HPDE6-E6E7 (cell line): Measurements from ENCODE around the gene PLAC8.
"Not testable (repeated sequence)": the region's sequence is repeated elsewhere in the genome, so short reads cannot be mapped to it uniquely, and the experiment has no call there.

Experiments
- DNase-seq: peaks from one replicate; pipeline ENCODE4 v3.0.0; 2011; ENCODE audit warnings: missing footprints; ENCODE audit errors: extremely low spot score

The PLAC8 gene

DNA sequence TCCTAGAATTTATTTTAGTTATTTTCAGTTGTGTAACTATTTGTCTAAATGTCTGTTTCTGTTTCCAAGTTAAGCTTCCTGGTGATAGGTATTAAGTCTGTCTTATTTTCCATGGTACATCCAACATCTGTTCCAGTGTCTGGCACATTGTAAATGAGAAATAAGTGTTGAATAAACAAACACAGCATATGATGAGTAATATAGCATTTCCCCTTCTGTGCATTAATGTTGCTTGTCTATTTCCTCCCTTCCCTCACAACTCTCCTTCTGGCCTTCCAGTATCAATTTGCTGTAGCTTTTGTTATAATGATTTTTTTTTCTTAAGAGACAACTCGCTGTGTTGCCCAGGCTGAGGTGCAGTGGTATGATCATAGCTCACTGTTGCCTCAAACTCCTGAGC is 43.4 kb downstream of the PLAC8 start:
- no peak for DNase-seq

DNA sequence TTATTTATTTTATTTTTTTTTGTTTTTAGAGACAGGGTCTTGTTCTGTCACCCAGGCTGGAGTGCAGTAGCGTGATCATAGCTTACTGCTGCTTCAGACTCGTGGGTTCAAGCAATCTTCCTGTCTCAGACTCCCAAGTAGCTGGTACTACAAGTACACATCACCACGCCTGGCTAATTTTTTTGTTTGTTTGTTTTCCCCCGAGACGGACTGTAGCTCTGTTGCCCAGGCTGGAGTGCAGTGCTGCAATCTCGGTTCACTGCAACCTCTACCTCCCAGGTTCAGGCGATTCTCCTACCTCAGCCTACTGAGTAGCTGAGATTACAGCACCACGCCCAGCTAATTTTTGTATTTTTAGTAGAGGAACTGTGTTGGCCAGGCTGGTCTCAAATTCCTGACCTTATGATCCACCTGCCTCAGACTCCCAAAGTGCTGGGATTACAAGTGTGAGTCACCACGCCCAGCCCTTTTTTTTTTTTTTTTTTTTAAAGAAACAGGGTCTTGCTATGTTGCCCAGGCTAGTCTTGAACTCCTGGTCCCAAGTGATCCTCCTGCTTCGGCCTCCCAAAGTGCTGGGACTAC is 47.4 kb downstream of the PLAC8 start:
- no peak for DNase-seq

DNA sequence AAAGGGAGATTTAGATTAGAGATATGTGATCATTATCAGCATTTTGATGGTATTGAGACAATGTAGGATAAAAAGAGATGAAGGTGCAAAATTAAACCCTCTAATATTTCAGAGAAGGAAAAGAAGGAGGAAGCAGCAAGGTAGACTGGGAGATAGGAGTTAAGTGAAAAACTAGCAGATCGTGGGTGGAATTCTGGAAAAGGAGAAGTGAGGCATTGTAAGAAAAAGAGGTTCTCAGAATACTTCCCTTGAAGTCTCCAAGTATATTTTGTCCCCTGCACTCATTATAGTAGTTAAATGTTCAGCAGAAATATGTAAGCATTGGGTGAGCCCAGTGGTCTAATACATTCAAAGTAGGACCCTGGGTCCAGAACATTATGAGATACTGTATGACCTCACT is 49.3 kb downstream of the PLAC8 start:
- DNase-seq: no peak

DNA sequence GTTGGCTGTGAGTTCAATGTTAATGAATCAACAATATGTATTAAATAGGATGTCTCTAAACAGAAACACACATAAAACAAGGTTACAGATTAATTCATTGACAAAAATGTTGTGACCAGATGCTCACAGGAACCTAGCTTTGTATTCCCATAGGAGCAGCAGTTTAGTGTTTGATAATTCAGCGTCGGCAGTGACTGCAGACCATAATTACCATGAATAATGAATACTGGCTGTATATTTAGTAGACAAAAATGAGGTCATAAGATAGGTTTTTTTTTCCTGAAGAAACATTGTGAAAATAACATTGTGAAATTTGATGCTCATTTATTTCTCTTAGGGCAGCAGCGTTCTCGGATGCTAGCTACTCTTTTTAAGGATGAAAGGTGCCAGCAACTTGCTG is 51.8 kb downstream of the PLAC8 start:
- DNase-seq: no peak

DNA sequence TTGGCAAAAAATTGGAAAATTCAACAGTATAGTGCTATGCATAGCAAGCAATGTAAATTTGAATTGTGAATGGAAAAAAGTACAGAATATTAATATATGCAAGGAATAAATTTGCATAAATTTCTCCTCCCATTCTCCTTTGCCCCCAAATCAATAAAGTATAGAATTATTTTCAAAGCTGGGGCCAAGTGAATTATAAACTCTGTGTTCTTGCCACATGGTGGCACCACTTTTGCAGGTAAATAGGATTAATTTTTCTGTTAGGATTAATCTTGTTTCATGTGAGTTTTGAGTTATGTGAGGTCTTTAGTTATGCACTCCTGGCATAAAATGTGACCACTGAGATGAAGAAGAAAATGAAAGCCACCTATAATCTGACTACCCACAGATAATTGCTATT is 59.6 kb downstream of the PLAC8 start:
- no peak for DNase-seq

DNA sequence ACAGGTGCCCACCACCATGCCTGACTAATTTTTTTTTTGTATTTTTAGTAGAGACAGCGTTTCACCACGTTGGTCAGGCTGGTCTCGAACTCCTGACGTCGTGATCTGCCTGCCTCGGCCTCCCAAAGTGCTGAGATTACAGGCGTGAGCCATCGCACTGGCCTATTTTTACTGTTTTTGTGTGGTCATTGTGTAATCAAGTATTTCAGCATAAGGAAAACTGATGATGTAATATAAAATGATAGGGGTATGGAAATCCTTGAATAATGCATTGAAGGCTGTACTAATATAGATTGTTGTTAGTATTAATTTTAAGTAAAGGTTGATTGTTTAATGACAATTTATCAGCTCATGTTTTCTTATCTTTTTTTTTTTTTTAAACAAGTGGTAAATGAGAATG is 65.7 kb downstream of the PLAC8 start:
- DNase-seq: not testable (repeated sequence)

DNA sequence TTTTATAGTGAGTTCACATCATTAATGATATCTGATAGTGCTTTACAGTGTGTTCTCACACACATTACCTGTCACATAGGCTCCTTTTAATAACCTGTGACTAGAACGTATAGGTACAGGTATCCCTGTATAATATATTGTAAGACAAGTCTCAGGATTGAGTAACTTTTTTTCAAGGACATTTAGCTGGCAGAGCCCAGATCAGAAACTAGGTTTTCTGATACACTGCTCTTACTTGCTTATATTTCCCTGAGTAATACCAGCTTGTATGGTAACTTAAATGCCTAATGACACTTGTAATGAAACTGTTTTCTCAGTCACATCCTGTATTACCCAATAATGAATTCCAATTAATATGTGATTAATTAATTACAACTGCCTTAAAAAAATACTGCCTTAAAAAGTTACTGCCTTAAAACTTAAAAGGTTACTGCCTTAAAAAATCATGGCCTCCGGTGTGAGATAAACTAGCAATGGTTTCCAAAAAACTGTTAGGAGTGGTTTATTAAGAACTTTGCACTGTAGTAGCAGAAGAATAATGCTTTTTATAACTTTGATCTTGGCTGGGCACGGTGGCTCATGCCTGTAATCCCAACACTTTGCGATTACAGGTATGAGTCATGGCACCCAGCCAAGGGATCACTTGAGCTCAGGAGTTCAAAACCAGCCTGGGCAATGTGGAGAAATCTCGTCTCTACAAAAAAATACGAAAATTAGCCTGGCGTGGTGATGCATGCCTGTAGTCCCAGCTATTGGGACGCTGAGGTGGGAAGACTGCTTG is 67.6 kb downstream of the PLAC8 start:
- no peak for DNase-seq

DNA sequence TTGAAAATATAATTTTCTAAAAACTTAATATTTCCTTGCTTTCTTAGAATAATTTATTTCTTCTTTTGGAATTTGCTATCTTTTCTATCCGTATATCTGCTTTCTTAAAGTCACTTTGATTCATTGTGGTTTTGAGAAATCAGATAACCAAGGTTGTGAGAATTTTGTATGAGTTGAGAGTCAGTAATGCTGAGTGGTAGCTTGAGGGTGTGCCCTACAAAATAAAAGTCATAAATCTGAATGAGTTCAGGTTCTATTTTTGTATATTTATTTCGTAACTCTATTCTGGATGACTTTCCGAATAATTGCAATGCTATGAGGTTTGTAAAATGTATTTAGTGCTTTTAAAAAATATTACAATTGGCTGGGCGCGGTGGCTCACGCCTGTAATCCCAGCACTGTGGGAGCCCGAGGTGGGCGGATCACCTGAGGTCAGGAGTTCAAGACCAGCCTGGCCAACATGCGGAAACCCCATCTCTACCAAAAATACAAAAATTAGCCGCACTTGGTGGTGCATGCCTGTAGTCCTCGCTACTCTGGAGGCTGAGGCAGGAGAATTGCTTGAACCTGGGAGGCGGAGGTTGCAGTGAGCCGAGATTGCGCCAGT is 70.6 kb downstream of the PLAC8 start:
- no peak for DNase-seq

DNA sequence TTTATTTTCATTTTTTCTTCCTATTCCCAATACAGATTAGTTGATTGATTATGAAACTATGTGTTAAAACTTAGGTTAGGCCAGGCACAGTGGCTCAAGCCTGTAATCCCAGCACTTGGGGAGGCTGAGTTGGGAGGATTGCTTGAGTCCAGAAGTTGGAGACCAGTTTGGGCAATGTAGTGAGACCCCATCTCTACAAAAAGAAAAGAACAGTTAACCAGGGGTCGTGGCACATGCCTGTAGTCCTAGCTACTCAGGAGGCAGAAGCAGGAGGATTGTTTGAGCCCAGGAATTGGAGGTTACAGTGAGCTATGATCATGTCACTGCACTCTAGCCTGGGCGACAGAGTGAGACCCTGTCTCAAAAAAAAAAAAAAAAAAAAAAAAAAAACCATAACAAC is 71.4 kb downstream of the PLAC8 start:
- not testable (repeated sequence) for DNase-seq

DNA sequence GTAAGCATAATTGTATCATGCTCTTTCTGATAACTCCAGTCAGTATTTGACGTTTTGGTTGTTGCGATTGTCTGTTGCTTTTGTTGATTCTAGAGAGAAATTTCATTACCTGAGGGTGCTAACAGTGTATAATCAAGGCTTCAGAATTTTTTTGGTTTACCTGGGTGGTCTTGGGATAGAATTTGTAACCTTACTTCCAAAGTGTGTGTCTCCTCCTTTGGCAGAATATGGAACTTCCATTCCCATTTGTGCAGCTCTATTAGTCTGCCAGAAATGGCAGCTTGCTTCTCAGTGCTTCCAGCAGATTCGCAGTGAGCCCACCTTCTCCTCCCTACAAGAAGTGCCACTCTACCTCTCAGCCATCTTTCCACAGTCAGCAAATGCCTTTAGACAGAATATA is 74.3 kb downstream of the PLAC8 start:
- DNase-seq: no peak
